Endothelial cell of umbilical vein (primary cell): ENCODE measurements around the gene RELN. TPM values are rescaled to one million over a fixed set of nuclear protein-coding genes. Genes with fewer than 3 reads are reported as not detected.
A peak's percentile ranks its signal among the peaks of the same experiment; 100 is the strongest.

Source experiments
- BruUV-seq: library from RNA; stranded (reverse); fragments of 400-500 nt; replicated peaks from 2 replicates; lab custom pipeline; 2021; lab: Mats Ljungman, UMichigan
- CTCF ChIA-PET: fragments of 300-600, 350-600 bp; sonication (Branson Sonifier 250); formaldehyde crosslinking; loops from one replicate; lab custom pipeline; 2021; ENCODE audit warnings: antibody characterized with exemption, inconsistent platforms; lab: Charles Lee
- POLR2A ChIA-PET: fragments of 300-600, 350-600 bp; sonication (Branson Sonifier 250); formaldehyde crosslinking; loops from one replicate; lab custom pipeline; 2021; ENCODE audit warnings: antibody characterized with exemption, inconsistent platforms; lab: Charles Lee
- DNase-seq: peaks from one replicate; pipeline ENCODE4 v3.0.0-alpha.2; 2011; ENCODE audit warnings: low read depth, low spot score
- FAIRE-seq: peaks from 2 replicates; lab custom pipeline; 2011; peaks lifted over from hg19 to GRCh38; lab: Jason Lieb, UNC
- H2AFZ ChIP-seq: 2 replicates; pipeline ENCODE4 v1.6.0; 2012; ENCODE audit warnings: low read depth, low read length, control low read depth, inconsistent platforms
- H3K27ac ChIP-seq: 2 replicates; pipeline ENCODE4 v1.5.1; 2011; ENCODE audit warnings: low read depth, mild to moderate bottlenecking, control low read depth, low read length, moderate library complexity; ENCODE audit not compliant: insufficient read depth
- H3K27me3 ChIP-seq, 2 experiments: 2 replicates each; pipeline versions ENCODE4 v1.6.0 to v1.6.1; 2011; ENCODE audit warnings: low read length in 2 of 2, mixed read lengths in 1 of 2; ENCODE audit not compliant: control insufficient read depth in 2 of 2, insufficient read depth in 2 of 2
- H3K36me3 ChIP-seq, 2 experiments: 2 replicates in 1 of 2; 3 replicates in 1 of 2; pipeline ENCODE4 v1.5.1; 2011; ENCODE audit warnings: low read length in 2 of 2, mild to moderate bottlenecking in 1 of 2, moderate library complexity in 1 of 2; ENCODE audit not compliant: control insufficient read depth in 2 of 2, insufficient read depth in 2 of 2; ENCODE audit errors: extremely low read depth in 1 of 2
- H3K4me1 ChIP-seq: 3 replicates; pipeline ENCODE4 v1.5.1; 2011; ENCODE audit warnings: mild to moderate bottlenecking, low read length; ENCODE audit not compliant: control insufficient read depth, insufficient read depth; ENCODE audit errors: extremely low read depth
- H3K4me2 ChIP-seq: 2 replicates; pipeline ENCODE4 v1.6.1; 2011; ENCODE audit warnings: low read length, control low read depth, mixed read lengths; ENCODE audit not compliant: insufficient read depth
- H3K4me3 ChIP-seq, 3 experiments: fragments of 200-600 bp in 1 of 3; sonication (generic), shearing (Covaris generic) in 1 of 3; replicated peaks in 1 of 3; 2 replicates each; pipeline ENCODE4 v1.5.1; 2011 to 2016; ENCODE audit warnings: control low read depth in 3 of 3, low read length in 3 of 3, mild to moderate bottlenecking in 2 of 3, inconsistent platforms in 1 of 3, low read depth in 1 of 3, moderate library complexity in 1 of 3; ENCODE audit not compliant: insufficient read depth in 1 of 3
- H3K79me2 ChIP-seq: 2 replicates; pipeline ENCODE4 v1.6.0; 2012; ENCODE audit warnings: low read length, inconsistent platforms; ENCODE audit not compliant: control insufficient read depth, insufficient read depth
- H3K9ac ChIP-seq: replicated peaks from 2 replicates; pipeline ENCODE3; 2011; ENCODE audit warnings: low read length, control low read depth; ENCODE audit not compliant: insufficient read depth; ENCODE audit errors: extremely low read depth
- H3K9me1 ChIP-seq: replicated peaks from 3 replicates; pipeline ENCODE4 v1.6.0; 2011; ENCODE audit warnings: mild to moderate bottlenecking, low read length; ENCODE audit not compliant: control insufficient read depth, insufficient read depth; ENCODE audit errors: extremely low read depth
- H3K9me3 ChIP-seq: replicated peaks from 2 replicates; pipeline ENCODE4 v1.5.1; 2012; ENCODE audit warnings: low read length, inconsistent platforms; ENCODE audit not compliant: control insufficient read depth, insufficient read depth
- H4K20me1 ChIP-seq: replicated peaks from 2 replicates; pipeline ENCODE3; 2011; ENCODE audit warnings: mild to moderate bottlenecking, low read length; ENCODE audit not compliant: control insufficient read depth, insufficient read depth; ENCODE audit errors: extremely low read depth
- EZH2 ChIP-seq: IDR thresholded peaks from 2 replicates; pipeline ENCODE4 v1.6.1; 2012; ENCODE audit warnings: borderline replicate concordance, low read depth, mild to moderate bottlenecking, moderate library complexity, low read length, inconsistent platforms; ENCODE audit not compliant: severe bottlenecking
- FOS ChIP-seq: IDR thresholded peaks from 2 replicates; pipeline ENCODE4 v1.6.1; 2011; ENCODE audit warnings: mild to moderate bottlenecking, low read length, moderate library complexity, borderline replicate concordance; ENCODE audit not compliant: insufficient read depth
- JUN ChIP-seq: IDR thresholded peaks from 2 replicates; pipeline ENCODE4 v1.6.1; 2011; ENCODE audit warnings: borderline replicate concordance, low read depth; ENCODE audit not compliant: insufficient read length, insufficient read depth
- MYC ChIP-seq: IDR thresholded peaks from one replicate; pipeline ENCODE4 v1.6.1; 2011; ENCODE audit warnings: mild to moderate bottlenecking, low read depth, low read length
- POLR2A ChIP-seq: IDR thresholded peaks from 2 replicates; pipeline ENCODE4 v1.6.1; 2012; ENCODE audit warnings: low read depth, mild to moderate bottlenecking, control low read depth, low read length
- POLR2AphosphoS5 ChIP-seq: IDR thresholded peaks from 2 replicates; pipeline ENCODE4 v1.6.1; 2012; ENCODE audit warnings: low read depth, mild to moderate bottlenecking, control low read depth, low read length, moderate library complexity; ENCODE audit not compliant: insufficient read depth
- dilution Hi-C: fragments of 300-500 bp; cut with MboI; formaldehyde crosslinking; loops from one replicate; pipeline ENCODE4 v1.15.0; 2019; ENCODE audit warnings: low sequenced_read_pairs; ENCODE audit not compliant: extremely low pct_ligation_motif_present
- intact Hi-C: fragments of 100-400 bp; cut with micrococcal nuclease; formaldehyde crosslinking; loops from one replicate; pipeline ENCODE4 v1.10.0; 2022
- polyA plus RNA-seq, 4 experiments: library from polyadenylated mRNA; depleted of rRNA in 3 of 4; stranded (reverse) in 3 of 4; unstranded in 1 of 4; fragments of >200 nt; gene quantifications; 2 replicates each; pipeline versions ENCODE4 v1.2.1 to v1.2.3, GENCODE V29; 2011 to 2012; ENCODE audit warnings: missing spikeins in 1 of 4
- total RNA-seq: library from RNA; stranded (reverse); gene quantifications from 2 replicates; pipeline ENCODE4 v1.2.3, GENCODE V29; 2021
- TF ChIP-seq, protein P1 (sequence below), 2 donors: IDR thresholded peaks; 1 replicate in 1 of 2; 2 replicates in 1 of 2; pipeline ENCODE4 v1.5.1; 2011; ENCODE audit warnings: low read length in 2 of 2, mild to moderate bottlenecking in 2 of 2, moderate library complexity in 2 of 2, control low read depth in 1 of 2, inconsistent platforms in 1 of 2, low read depth in 1 of 2; ENCODE audit not compliant: insufficient read depth in 1 of 2; ENCODE audit errors: extremely low read depth in 1 of 2

RELN gene
- total and polyA plus RNA-seq, 2 donors (not counting 3 experiments of a cell fraction or from before 2014, with no cell fraction given) = 0.15 to 0.22 TPM

DNA sequence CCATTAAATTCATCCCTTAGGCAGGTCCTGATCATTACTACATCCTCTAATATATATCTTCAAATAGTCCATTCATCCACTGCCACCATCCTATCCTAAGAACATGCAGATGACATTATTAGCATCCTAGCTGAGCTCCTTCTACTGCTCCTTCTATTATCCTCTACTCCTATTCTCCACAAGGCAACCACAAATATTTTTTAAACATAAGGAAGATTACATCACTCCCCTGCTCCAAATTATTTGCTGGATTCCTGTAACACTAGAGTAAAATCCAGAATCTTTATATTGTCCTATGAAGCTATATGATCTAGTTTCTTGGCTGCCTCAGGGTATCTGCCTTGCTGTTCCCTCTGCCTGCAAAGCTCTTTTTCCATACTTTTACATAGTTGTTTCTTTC is 367.2 kb downstream of the RELN start:
- dilution Hi-C loops = no loop called here
- no peaks in the 10 kb centered on the region for H3K4me1 ChIP-seq
- intact Hi-C loops = no loop called here
- POLR2A ChIA-PET = no interaction called here
- H2AFZ ChIP-seq = no peak overlapping the region
- H3K4me2 ChIP-seq = no peak overlapping the region
- no peak overlapping the region for H3K27ac ChIP-seq
- H3K9me1 ChIP-seq = no peaks in the 10 kb centered on the region
- no peaks in the 10 kb centered on the region for H3K9me3 ChIP-seq
- H3K27me3 ChIP-seq = no peaks in the 10 kb centered on the region
- H3K36me3 ChIP-seq = no peaks in the 10 kb centered on the region
- no peak for DNase-seq
- no peaks in the 10 kb centered on the region for H4K20me1 ChIP-seq
- CTCF ChIA-PET = interaction anchor here (0.6 to 1.2 kb wide), 3 partner anchors 10 to 1218 kb away, joined by 3 to 6 read pairs (median 3); no protein-coding TSS in a partner anchor
- BruUV-seq = no TSS peak
- H3K79me2 ChIP-seq = no peaks in the 10 kb centered on the region
- TF ChIP-seq POLR2AphosphoS5 (no peak), MYC (no peak)
- no peak overlapping the region for H3K4me3 ChIP-seq
- no peak for FAIRE-seq
- no peak overlapping the region for H3K9ac ChIP-seq

DNA sequence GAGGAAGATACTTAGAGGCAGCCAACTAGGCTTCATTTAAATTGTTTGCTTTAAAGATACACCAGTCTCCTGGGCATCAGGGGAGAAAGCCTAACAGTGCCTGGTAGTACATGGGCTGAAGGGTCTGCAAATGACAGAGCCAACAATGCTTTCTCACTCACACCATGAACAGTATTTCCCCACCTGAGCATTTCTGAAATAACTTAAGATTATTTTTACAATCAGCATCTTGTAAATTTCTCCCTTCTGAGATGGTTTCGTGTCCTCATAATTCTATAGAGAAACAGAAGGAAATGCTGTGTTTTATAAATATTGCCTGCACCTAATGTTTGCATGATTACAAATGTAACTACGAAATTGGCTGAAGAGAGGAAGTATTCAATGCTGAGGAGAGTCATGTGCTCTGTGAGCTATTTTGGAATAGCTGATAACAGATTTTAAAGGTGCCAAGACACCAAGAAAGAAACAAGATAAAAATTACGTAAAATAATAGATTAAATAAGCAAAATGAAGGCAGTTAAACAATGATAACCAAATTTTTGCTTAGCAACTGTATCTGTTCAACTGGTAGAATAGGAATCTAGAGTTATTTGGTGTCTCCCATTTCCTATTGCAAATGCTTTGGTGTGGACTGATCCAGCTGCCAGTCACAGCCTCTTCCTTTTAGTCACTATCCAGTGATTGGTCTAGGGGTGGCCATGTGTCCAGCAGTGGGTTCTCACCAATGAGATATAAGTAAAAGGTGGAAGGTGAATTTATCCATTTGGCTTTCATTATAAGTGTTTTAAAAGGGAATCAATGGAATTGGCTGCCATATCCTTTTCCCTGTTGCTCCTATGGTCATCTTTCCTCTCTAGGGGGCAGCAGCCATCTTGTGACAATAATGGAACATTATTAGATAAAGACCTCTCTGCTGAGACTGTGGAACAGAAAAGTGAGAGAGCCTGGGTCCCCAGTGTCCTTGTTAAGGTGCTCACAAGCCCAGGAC is 375.5 kb downstream of the RELN start:
- Histone ChIP-seq H3K4me1 (no peaks in the 10 kb centered on the region), H3K27ac (no peak overlapping the region), H3K27me3 (peaks cover 0 to 2% of the 10 kb centered on the region in 2 experiments), H4K20me1 (no peaks in the 10 kb centered on the region), H3K9ac (no peak overlapping the region), H3K36me3 (no peaks in the 10 kb centered on the region), H3K79me2 (no peaks in the 10 kb centered on the region), H3K9me1 (no peaks in the 10 kb centered on the region), H3K4me2 (no peak overlapping the region), H3K4me3 (no peak overlapping the region), H3K9me3 (no peaks in the 10 kb centered on the region), H2AFZ (peak overlapping the region; percentile 79)
- no TSS peak for BruUV-seq
- ChIA-PET POLR2A (no interaction called here), CTCF (interaction anchor here (1.5 kb wide), 1 partner anchor 654 kb away, joined by 3 read pairs; no protein-coding TSS in a partner anchor)
- DNase-seq (peak; percentile 12), FAIRE-seq (peak; percentile 40)
- dilution Hi-C loops = no loop called here
- TF ChIP-seq POLR2A (no peak), MYC (no peak), FOS (no peak), POLR2AphosphoS5 (no peak), EZH2 (no peak), JUN (no peak)
- TF ChIP-seq, protein P1, sequence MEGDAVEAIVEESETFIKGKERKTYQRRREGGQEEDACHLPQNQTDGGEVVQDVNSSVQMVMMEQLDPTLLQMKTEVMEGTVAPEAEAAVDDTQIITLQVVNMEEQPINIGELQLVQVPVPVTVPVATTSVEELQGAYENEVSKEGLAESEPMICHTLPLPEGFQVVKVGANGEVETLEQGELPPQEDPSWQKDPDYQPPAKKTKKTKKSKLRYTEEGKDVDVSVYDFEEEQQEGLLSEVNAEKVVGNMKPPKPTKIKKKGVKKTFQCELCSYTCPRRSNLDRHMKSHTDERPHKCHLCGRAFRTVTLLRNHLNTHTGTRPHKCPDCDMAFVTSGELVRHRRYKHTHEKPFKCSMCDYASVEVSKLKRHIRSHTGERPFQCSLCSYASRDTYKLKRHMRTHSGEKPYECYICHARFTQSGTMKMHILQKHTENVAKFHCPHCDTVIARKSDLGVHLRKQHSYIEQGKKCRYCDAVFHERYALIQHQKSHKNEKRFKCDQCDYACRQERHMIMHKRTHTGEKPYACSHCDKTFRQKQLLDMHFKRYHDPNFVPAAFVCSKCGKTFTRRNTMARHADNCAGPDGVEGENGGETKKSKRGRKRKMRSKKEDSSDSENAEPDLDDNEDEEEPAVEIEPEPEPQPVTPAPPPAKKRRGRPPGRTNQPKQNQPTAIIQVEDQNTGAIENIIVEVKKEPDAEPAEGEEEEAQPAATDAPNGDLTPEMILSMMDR (IDR thresholded peaks at IDR 0.05; ENCODE audit: extremely low read depth in 1 of 2, insufficient read depth in 1 of 2, low read depth in 1 of 2, low read length in 2 of 2) = peak; percentile 11 to 23
- intact Hi-C loops = no loop called here
